Esophagus squamous epithelium (tissue), 4 donors: ENCODE measurements around the gene LRRK2.

Source experiments
- CTCF ChIP-seq, 6 experiments: fragments of 450-650 bp in 4 of 6; fragments of 200-600 bp in 2 of 6; sonication (generic) in 2 of 6; IDR thresholded peaks; one replicate each; pipeline ENCODE4 v1.5.1; 2016 to 2019; ENCODE audit warnings: antibody characterized with exemption in 6 of 6, mild to moderate bottlenecking in 4 of 6, moderate library complexity in 4 of 6
- POLR2A ChIP-seq, 4 donors: fragments of 450-650 bp; IDR thresholded peaks; one replicate each; pipeline ENCODE4 v1.6.1; 2017; ENCODE audit warnings: antibody characterized with exemption in 4 of 4, mild to moderate bottlenecking in 4 of 4, moderate library complexity in 3 of 4

DNA sequence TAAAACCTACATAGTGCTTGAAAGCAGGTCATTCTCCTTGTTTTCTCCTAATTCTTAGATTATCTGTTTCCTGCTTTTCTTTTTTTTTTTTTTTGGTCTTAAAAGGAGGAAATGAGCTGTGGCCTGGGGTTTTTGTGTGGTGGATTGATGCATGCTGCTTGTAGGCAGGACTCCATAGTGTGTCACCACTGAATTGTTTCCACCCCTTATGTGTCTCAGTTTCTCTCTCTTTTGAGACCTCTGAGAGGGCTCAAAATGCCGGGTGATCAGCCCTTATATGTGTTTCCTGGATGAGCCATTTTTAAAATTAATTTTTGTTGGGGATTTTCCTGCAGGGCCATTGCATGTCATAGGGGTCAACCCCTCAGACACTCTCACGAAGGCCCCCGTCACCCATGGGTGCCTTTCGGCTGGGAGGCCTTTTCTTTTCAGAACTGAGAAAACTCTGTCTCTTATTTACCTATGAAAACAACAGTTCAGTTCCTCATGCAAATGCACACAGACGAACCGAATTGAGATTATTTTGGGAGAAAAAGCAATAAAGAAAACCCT is 32.0 kb upstream of the LRRK2 start:
- TF ChIP-seq CTCF (IDR thresholded peaks at IDR 0.05) (no peak), POLR2A (IDR thresholded peaks at IDR 0.05) (no peak)
